CD1c-positive myeloid dendritic cell (primary cell): ENCODE data around the gene DUSP28.

Source experiments
- DNase-seq: peaks from one replicate; pipeline ENCODE4 v3.0.0-alpha.2; 2016; ENCODE audit errors: extremely low spot score

The DUSP28 gene

GRCh38 chr2:240572141-240573031, 12.2 kb downstream of the DUSP28 start:
- no peak for DNase-seq

- DNase-seq = no peak
These were observed 12.9 kb downstream of the DUSP28 start for GRCh38 chr2:240573071-240573515.

- no peak for DNase-seq
These were observed 13.6 kb downstream of the DUSP28 start for GRCh38 chr2:240573516-240574385.

GRCh38 chr2:240574386-240575100, 14.4 kb downstream of the DUSP28 start:
- no peak for DNase-seq

GRCh38 chr2:240575101-240575965, 15.2 kb downstream of the DUSP28 start:
- DNase-seq = no peak

- DNase-seq = no peak
These were observed 15.9 kb downstream of the DUSP28 start for GRCh38 chr2:240576036-240576435.

- DNase-seq = no peak
These were observed 16.5 kb downstream of the DUSP28 start for GRCh38 chr2:240576436-240577205.

GRCh38 chr2:240577281-240578109, 17.3 kb downstream of the DUSP28 start:
- DNase-seq = no peak

- no peak for DNase-seq
These were observed 17.9 kb downstream of the DUSP28 start for GRCh38 chr2:240578110-240578450.

GRCh38 chr2:240578488-240578887, 18.3 kb downstream of the DUSP28 start:
- DNase-seq = no peak

GRCh38 chr2:240579071-240579762, 19.1 kb downstream of the DUSP28 start:
- DNase-seq = no peak

- peak; percentile 89 for DNase-seq
These were observed 19.8 kb downstream of the DUSP28 start for GRCh38 chr2:240579771-240580614.

- DNase-seq = no peak
These were observed 21.7 kb downstream of the DUSP28 start for GRCh38 chr2:240581811-240582210.

GRCh38 chr2:240582781-240583180, 22.6 kb downstream of the DUSP28 start:
- no peak for DNase-seq

- no peak for DNase-seq
These were observed 23.6 kb downstream of the DUSP28 start for GRCh38 chr2:240583774-240584173.

GRCh38 chr2:240584486-240585031, 24.4 kb downstream of the DUSP28 start:
- peak; percentile 74 for DNase-seq

- no peak for DNase-seq
These were observed 24.9 kb downstream of the DUSP28 start for GRCh38 chr2:240585101-240585500.
